GM21528 (cell line): ENCODE data around the gene IMMP2L.
"Not testable (repeated sequence)": the region's sequence is repeated elsewhere in the genome, so short reads cannot be mapped to it uniquely, and the experiment has no call there.

ENCODE experiments used
- ATAC-seq: cut with Tn5 transposase; IDR thresholded peaks from one replicate; pipeline ENCODE4 v1.9.1; 2021; ENCODE audit warnings: mild to moderate bottlenecking, moderate library complexity; ENCODE audit not compliant: unreplicated experiment, low FRiP score

IMMP2L gene

DNA sequence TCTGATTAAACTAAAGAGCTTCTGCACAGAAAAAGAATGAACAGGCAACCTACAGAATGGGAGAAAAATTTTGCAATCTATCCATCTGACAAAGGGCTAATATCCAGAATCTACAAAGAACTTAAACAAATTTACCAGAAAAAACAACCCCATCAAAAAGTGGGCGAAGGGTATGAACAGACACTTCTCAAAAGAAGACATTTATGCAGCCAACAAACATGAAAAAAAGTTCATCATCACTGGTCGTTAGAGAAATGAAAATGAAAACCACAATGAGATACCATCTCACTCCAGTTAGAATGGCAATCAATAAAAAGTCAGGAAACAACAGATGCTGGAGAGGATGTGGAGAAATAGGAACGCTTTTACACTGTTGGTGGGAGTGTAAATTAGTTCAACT is 273.9 kb downstream of the IMMP2L start:
- ATAC-seq = not testable (repeated sequence)

DNA sequence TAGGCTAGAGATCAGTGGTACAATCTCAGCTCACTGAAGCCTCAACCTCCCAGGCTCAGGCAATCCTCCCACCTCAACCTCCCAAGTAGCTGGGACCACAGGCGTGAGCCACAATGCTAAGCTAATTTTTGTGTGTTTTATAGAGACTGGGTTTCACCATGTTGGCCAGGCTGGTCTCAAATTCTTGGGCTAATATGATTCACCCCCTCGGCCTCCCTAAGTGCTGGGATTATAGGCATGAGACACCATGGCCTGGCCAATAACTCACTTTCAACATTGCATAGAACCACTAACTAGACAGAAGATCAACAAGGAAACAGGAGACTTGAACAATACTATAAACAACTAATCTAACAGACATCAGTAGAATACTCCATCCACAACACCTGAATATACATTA is 279.7 kb downstream of the IMMP2L start:
- ATAC-seq = no peak

DNA sequence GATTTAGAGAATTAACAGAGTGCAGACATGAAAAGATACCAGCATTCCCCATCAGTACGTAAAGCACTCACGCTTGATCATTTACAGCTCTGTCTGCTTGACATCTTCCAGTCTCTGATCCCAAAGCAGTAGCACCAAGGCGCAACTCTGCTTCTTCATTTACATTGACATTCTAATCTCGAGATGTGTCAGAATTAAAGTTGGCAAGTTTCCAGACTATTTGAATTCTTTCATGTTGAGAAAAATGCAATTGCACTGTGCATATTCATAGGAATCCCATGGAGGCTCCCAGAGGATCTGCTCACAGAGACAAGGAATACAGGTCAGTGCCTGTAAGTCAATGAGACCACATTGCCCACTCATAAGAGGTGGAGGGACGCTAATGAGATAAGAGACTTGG is 287.4 kb downstream of the IMMP2L start:
- no peak for ATAC-seq

DNA sequence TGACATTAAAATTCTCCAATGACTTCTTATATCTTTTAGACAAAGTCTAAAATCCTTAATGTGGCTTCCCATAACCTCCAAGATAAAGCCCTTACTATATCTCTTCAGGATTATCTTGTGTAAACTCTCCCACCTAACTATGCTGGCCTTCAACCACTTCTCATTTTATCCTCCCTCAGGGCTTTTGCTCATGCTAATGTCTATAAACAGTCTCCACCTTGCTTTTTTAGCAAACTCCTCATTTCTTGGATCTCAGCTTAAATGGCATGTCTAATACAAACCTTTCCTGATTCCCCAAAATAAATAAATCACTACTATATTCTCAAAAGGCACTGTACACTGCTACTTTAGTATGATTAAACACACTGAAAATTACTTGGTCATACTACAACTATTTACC is 290.2 kb downstream of the IMMP2L start:
- ATAC-seq = no peak

DNA sequence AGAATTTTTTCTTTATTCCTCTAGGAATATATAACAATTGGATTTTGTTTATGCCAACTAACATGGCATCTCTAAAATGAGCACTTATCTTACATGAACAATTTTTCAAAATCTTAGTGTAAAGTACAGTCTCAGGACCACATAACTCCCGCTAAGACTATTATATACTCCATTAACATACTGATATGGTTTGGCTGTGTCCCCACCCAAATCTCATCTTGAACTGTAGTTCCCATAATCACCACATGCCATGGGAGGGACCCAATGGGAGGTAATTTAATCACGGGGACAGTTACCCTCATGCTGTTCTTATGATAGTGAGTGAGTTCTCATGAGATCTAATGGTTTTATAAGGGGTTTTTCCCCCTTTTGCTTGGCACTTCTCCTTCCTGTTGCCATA is 291.5 kb downstream of the IMMP2L start:
- not testable (repeated sequence) for ATAC-seq

DNA sequence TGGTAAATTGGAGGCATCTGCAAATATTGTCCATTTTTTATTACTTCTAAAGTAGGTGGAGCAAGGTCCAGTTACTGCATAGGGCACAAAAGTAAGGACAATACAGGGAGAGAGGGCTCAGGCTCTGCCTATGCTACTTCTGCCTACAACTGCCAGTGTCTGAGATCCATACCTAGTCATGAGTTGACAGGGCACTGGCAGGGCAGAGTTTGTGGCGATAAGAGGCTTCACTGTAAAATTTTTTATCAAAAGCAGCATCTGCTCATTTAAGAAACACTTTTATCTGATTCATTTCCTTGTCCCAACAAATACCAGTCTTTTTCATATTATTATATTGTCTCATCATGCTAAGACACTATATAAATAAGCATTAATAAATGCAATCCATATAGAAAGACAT is 293.4 kb downstream of the IMMP2L start:
- no peak for ATAC-seq

DNA sequence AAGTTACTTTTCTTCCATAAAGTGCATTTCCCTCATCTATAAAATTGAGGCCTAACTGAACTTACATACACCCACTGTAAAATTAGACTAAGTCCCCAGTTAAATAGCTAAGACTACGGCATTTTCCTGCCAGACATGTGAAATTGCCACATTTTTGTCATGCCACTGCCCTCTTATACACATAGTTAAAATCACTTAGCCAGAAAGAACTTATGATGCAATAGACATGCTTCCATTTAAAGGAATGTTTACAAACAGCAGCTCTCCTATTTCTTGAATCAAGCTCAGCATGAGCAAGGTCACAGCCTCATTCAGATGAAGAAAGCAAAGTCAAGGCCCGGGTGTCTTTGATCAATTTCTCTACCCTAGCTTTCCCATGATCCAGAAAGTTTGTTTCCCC is 295.7 kb downstream of the IMMP2L start:
- no peak for ATAC-seq

DNA sequence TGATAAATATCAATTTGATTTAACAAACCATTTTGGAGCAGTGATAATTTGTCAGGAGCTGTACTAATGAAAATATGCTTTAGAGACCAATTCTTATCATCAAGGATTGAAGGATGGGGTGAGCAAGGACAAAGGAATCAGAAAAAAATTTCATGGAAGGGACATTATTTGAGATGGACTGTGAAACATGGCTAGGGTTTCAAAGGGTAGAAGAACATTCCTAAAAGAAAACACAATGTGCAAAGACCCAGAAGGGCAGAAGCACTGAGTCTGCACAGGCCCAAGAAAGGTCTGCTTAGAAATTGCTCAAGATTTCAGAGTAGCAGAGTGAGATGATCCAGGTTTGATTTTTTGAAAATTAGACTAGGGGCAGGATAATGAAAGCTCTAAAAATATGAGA is 296.9 kb downstream of the IMMP2L start:
- ATAC-seq = no peak

DNA sequence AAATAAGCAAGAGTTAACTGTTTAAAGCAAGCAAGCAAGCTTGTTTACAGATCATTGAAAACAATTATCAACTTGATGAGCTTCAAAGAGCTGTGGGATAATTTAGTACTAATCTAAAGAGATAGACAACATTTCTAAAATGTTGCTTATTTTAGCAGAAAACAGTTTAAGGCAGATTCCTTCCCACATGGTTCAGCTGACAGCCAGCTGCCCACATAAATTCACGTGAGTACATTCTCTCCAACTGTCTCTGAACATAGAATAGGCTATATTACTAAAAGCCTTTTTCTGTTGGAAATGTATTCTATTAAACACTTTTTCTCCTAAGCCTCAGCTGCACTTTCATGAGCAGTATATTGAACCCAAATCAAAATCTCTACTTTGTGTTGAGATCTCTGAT is 297.3 kb downstream of the IMMP2L start:
- no peak for ATAC-seq

DNA sequence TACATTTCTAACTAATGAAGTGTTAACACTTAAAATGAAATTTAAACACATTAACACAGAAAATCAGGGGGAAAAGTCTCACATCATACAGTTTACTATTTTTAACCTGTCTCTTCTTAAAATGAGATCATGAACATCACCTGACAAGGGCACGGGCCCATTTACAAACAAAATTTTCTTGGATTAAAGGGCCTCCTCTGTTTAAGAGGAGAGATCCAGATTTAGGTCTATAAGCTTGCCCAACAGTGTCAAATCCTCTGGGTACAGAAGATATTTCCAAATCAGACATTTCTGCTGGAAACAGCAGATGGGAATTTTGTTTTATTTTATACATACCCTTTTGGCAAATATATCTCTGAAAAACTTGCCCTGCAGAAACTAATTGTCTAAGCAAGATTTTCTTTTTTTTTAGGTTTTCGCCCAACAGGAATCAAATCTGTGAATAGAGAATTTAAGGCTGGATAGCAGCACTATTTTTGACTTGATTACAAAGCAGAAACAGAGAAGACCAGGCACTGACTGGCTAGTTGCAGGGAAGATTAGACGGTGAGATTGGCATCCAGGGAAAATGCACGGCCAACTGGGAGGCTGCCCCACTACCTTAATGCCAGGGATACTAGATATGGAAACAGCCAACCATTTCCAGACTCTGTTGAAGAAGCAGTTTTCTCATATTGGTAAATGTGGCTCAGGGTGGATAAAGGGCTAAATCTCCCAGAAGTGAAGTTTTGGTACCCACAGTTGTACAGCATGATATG is 298.0 kb downstream of the IMMP2L start:
- ATAC-seq = no peak

DNA sequence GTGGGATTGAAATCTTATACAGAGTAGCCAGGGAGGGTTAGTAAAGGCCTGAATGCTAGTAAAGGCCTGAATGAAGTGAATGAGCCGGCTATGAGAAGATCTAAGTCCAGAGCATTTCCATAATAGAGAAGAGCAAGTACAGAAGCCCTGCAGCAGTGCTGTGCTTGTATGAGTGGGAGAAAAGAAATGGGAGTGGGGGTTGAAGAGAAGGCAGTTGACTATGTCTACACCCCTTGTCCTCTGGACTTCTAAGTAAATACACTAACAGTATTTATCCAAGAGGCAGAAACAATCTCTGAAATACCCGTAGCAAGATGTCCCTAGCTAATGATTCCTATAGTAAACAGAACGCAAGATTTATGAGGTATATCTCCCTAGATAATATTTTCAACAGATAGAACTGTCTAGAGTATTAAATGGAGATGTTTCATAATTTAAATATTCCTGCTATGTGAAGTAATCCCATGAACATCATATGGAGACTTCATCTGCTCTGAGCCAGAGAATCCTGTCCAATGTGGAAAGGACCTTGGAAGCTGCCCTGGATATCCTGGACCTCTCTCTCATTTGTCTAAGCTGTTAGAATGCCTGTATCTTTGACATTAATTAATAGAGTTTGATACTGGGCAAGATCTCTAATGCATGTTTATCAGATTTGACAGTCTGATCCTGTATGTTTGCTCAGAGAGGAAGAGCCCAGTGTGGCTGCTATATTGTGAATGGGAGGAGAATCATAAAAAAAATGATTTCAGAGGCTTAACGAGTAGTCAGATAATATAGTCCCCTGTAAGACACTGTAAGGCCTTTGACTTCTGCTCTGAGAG is 299.8 kb downstream of the IMMP2L start:
- no peak for ATAC-seq

DNA sequence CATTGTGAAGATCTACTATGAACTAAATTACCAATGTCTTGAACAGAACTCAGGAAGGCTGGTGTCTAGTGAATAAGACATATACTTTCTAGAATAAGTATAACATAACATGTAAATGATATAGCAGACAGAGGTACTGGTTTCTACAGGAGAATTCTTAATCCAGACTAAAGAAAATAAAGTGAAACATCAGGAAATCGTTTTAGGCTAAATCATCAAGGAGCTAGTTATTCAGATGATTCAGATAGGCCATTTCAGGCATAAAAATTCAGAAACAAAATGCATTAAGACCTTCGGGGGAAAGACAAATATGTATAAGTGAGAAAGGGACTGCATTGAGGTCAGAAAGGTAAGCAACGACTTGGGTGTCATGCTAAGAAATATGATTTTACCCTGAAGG is 300.8 kb downstream of the IMMP2L start:
- no peak for ATAC-seq

DNA sequence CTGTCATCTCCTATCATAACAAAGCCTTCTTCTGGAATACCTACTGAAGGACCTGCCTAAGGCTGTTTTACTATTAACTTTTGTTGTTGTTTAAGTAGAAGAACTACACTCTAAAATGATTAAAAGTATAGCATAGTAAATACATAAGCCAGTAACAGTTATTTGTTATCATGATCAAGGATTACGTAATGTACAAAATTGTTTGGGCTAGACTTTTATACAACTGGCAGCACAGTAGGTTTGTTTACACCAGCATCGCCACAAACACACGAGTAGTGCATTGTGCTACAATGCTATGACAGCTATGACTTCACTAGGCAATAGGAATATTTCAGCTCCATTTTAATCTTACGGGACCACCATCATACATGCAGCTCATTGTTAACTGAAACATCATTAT is 302.3 kb downstream of the IMMP2L start:
- no peak for ATAC-seq

DNA sequence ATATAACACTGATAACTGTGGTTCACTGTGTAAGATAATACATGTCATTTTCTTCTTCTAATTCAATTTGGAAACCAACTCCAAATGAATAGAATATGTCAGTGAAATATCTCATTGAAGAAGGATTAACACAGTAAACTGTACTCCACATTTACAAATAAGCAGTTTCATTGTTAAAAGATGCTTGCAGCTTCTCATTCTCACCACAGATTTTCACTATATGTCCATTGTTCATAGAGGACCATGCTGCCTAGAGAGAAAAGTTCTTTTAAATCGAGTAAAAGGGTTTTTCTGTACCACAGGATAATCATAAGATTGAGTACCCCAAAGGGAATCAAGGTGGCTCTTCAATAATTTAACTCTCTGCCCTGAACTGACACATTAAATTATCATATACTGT is 305.9 kb downstream of the IMMP2L start:
- ATAC-seq = no peak

DNA sequence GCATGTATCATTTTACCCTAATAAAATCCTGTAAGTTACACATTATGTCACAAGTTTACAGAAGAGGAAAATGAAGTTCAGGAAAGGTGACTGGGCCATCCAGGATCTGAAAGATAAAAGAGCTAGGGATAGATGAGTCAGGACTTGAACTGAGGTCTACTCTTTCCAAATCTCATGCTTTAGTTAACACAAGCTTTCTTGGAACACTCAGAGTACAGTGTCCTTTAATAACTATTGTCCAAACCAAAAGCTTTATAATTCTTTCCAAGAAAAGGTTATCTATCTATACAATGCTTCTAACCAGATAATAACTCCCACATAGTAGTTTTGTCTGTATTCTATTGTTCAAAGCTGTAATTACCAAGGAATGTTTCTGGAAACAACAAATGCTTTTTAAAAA is 306.7 kb downstream of the IMMP2L start:
- no peak for ATAC-seq

DNA sequence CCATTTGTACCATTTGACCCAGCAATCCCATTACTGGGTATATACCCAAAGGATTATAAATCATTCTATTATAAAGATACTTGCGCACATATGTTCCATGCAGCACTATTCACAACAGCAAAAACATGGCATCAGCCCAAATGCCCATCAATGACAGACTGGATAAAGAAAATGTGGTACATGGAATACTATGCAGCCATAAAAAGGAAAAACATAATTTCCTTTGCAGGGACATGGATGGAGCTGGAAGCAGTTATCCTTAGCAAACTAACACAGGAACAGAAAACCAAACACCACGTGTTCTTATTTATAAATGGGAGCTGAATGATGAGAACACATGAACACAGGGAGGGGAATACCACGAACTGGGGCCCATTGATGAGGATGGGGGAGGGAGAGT is 310.9 kb downstream of the IMMP2L start:
- not testable (repeated sequence) for ATAC-seq

DNA sequence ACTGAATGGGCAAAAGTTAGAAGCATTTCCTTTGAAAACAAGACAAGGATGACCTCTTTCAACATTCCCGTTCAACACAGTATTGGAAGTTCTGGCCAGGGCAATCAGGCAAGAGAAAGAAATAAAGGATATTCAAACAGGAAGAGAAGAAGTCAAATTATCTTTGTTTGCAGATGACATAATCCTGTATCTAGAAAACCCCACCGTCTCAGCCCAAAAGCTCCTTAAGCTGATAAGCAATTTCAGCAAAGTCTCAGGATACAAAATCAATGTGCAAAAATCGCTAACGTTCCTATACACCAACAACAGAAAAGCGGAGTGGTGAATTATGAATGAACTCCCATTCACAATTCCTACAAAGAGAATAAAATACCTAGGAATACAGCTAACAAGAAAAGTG is 312.5 kb downstream of the IMMP2L start:
- not testable (repeated sequence) for ATAC-seq

DNA sequence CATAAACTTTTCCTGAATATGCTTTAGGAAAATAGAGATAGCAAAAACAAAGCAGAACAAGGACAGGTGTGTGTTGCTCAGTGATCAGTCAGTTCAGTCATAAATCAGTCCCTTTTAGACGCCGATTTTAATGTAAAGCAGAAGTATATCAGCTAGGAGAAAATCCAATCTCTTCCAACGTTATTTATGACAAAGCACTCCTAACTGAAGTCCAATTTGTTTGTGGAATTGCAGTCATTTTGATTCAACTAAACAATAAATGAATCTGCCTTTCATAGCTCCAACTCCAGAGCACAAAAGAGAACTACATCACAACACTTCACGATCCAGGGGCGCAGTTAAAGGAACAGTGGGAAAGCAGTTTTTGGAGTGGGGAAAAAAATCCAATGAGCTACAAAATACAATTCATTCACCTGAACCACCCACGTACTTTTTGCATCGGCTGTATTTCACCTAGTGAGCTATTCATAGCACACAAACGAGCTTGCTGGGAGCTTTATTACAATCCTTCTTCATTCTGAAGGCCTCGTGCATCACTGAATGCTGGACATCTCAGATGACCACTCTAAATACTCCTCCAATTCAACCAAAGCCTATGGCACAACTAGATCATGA is 320.0 kb downstream of the IMMP2L start:
- ATAC-seq = no peak

DNA sequence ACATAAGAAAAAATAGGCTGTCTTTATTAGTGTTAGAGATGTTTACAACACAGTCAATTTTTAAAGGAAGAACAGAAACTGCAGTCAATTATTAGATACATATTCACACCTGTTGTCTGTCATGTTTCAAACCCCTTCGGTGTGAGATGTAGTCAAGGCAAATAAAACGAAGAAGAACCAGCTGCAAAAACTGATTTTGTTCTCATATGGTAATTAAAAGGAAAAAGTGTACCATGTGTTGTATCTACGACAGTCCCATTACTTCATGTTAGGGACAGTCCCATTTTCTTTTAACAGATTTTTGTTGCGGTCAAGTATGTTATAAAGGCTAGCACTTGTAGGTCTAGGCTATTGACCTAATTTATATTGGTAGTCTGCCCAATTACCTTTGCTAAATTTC is 321.9 kb downstream of the IMMP2L start:
- no peak for ATAC-seq

DNA sequence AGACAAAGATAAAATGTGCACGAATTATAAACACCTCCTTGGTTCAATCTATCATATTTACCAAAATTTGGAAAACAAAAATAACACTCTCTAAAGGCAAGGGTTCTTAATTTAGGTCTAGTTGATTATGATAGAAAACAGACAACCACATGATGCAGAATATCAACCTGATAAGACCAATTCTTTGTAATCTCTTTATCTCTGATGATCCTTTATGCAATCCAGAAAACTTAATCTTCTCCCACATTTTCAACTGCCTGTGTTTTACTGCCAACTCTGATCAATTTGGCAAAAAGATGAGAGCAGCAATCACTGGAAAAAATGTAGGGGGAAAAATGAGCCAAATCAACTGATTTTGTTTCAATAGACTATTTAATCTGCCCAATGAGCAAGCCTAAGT is 322.9 kb downstream of the IMMP2L start:
- ATAC-seq = no peak

DNA sequence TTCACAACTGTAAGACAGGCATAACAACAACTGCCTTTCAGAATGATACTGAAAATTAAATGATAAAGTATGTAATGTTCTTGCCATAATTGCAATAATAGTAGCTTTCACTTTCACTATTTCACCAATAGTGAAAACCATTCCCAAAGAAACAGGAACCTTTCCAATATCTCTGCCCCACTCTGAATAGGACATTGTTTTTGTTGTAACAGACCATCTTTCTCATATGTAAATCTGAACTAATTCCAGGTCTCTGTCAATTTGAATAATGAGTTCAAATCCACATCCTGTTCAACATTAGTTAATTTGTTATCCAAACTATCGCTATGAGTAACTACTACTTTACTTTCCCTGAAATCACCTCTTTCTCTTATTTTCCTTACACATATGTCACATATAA is 323.4 kb downstream of the IMMP2L start:
- no peak for ATAC-seq

DNA sequence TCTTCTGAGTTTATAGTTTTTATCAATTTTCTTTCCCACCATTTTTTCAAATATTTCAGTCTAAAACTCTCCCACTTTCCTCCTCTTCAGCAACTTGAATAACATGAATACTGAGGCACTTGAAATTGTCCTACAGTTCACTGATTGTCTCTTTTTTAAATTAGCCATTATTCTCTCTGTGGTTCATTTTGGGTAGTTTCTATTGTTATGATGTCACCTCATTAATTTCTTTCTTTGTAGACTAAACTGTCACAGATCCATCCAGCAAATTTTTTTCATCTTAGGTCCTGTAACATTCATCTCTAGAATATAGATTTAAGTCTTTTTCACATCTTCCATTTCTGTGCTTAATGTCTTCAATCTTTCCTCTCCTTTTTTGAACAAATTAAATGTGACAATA is 326.6 kb downstream of the IMMP2L start:
- ATAC-seq = no peak
